SK-MEL-5 (cell line): ENCODE data around the gene CMTM7. TPM values are rescaled to one million over a fixed set of nuclear protein-coding genes. Genes with fewer than 3 reads are reported as not detected.

Experiments used
- DNase-seq: peaks from one replicate; pipeline ENCODE4 v3.0.0-alpha.2; 2016; ENCODE audit warnings: low read depth, low spot score
- in situ Hi-C: cut with HindIII; loops from 2 replicates; pipeline ENCODE4 v1.10.0; 2016; ENCODE audit warnings: low sequenced_read_pairs, high pct_unique_total_duplicates, low pct_unique_long_range_greater_than_20kb
- polyA plus RNA-seq, 2 experiments: library from polyadenylated mRNA; depleted of rRNA; stranded (reverse); fragments of >200 nt; gene quantifications; 2 replicates each; pipeline ENCODE4 v1.2.3, GENCODE V29; 2015
- total RNA-seq: library from RNA; depleted of rRNA; stranded (reverse); fragments of >200 nt; shearing (Covaris generic); gene quantifications from 2 replicates; pipeline ENCODE4 v1.2.3, GENCODE V29; 2014; rRNA removed

CMTM7 gene
- total RNA-seq, result 19.0 and 23.3 TPM in 2 replicates
- polyA plus RNA-seq (2015; cell fraction: cytosol; rRNA removed), result 82.5 and 95.4 TPM in 2 replicates
- 58.4 and 77.3 TPM in 2 replicates for polyA plus RNA-seq (2015; cell fraction: nucleus; rRNA removed)

GRCh38 chr3:32391643-32392535 is at the start of gene CMTM7:
TSS of gene CMTM7 (plus strand) at chr3:32391853. CDS start at chr3:32391907, 54 bp downstream.
- in situ Hi-C loops, result no loop called here
- DNase-seq, result peak; percentile 67

GRCh38 chr3:32347343-32348125 is 44.1 kb upstream of the CMTM7 start:
- in situ Hi-C loops, result no loop called here
- DNase-seq, result no peak

- no peak for DNase-seq
- in situ Hi-C loops, result no loop called here
Measured at GRCh38 chr3:32349184-32349583, 42.5 kb upstream of the CMTM7 start.

- DNase-seq, result no peak
- in situ Hi-C loops, result no loop called here
Measured at GRCh38 chr3:32352563-32352962, 39.1 kb upstream of the CMTM7 start.

GRCh38 chr3:32353351-32353750 is 38.3 kb upstream of the CMTM7 start:
- DNase-seq, result no peak
- in situ Hi-C loops, result no loop called here

GRCh38 chr3:32354362-32354778 is 37.3 kb upstream of the CMTM7 start:
- in situ Hi-C loops, result no loop called here

GRCh38 chr3:32355751-32356291 is 35.8 kb upstream of the CMTM7 start:
- no peak for DNase-seq

More at GRCh38 chr3:32354362-32354778, 37.3 kb upstream of the CMTM7 start:
- peak; percentile 67 for DNase-seq

GRCh38 chr3:32359766-32360492 is 31.7 kb upstream of the CMTM7 start:
- no peak for DNase-seq
- in situ Hi-C loops, result no loop called here

More at GRCh38 chr3:32355751-32356291, 35.8 kb upstream of the CMTM7 start:
- in situ Hi-C loops, result no loop called here

GRCh38 chr3:32360493-32360827 is 31.2 kb upstream of the CMTM7 start:
- no peak for DNase-seq
- in situ Hi-C loops, result no loop called here

- DNase-seq, result no peak
- in situ Hi-C loops, result no loop called here
Measured at GRCh38 chr3:32366638-32367397, 24.8 kb upstream of the CMTM7 start.

GRCh38 chr3:32367442-32367841 is 24.2 kb upstream of the CMTM7 start:
- no peak for DNase-seq
- in situ Hi-C loops, result no loop called here

GRCh38 chr3:32371461-32372212 is 20.0 kb upstream of the CMTM7 start:
- no peak for DNase-seq
- in situ Hi-C loops, result no loop called here

- in situ Hi-C loops, result no loop called here
- DNase-seq, result no peak
Measured at GRCh38 chr3:32372213-32372490, 19.5 kb upstream of the CMTM7 start.

GRCh38 chr3:32373276-32373675 is 18.4 kb upstream of the CMTM7 start:
- in situ Hi-C loops, result no loop called here
- DNase-seq, result no peak

- no peak for DNase-seq
- in situ Hi-C loops, result no loop called here
Measured at GRCh38 chr3:32373844-32374243, 17.8 kb upstream of the CMTM7 start.

- in situ Hi-C loops, result no loop called here
- DNase-seq, result peak; percentile 88
Measured at GRCh38 chr3:32374788-32375595, 16.7 kb upstream of the CMTM7 start.
